ENCODE measurements around the gene PFAS. TPM values are rescaled to one million over a fixed set of nuclear protein-coding genes. Genes with fewer than 3 reads are reported as not detected.
"Not testable (repeated sequence)": the region's sequence is repeated elsewhere in the genome, so short reads cannot be mapped to it uniquely, and the experiment has no call there.

The PFAS gene
- total RNA-seq, 1 donor from 2014 or later = 22.8 TPM

GRCh38 chr17:8226536-8227237, 22.4 kb upstream of the PFAS start:
- FAIRE-seq (no peak), DNase-seq (ENCODE audit: low spot score in 2 of 2) (peak; percentile 50 to 68)

- FAIRE-seq = no peak
Observed at GRCh38 chr17:8227238-8227581, 21.9 kb upstream of the PFAS start.

GRCh38 chr17:8231701-8232100, 17.4 kb upstream of the PFAS start:
- DNase-seq (ENCODE audit: low spot score in 2 of 2) (no peak), FAIRE-seq (no peak)

More at GRCh38 chr17:8227238-8227581, 21.9 kb upstream of the PFAS start:
- DNase-seq (ENCODE audit: low spot score in 2 of 2) = no peak

- DNase-seq (ENCODE audit: low spot score in 2 of 2) = no peak
- FAIRE-seq = no peak
Observed at GRCh38 chr17:8234361-8235270, 14.5 kb upstream of the PFAS start.

- DNase-seq (ENCODE audit: low spot score in 2 of 2) = no peak
- no peak for FAIRE-seq
Observed at GRCh38 chr17:8235676-8236075, 13.4 kb upstream of the PFAS start.

- no peak for DNase-seq (ENCODE audit: low spot score in 2 of 2)
- no peak for FAIRE-seq
Observed at GRCh38 chr17:8237175-8237574, 11.9 kb upstream of the PFAS start.

- DNase-seq (ENCODE audit: low spot score in 2 of 2) (no peak), FAIRE-seq (no peak)
Observed at GRCh38 chr17:8237886-8238285, 11.2 kb upstream of the PFAS start.

GRCh38 chr17:8243827-8244226, 5.3 kb upstream of the PFAS start:
- no peak for DNase-seq (ENCODE audit: low spot score in 2 of 2)
- no peak for FAIRE-seq

GRCh38 chr17:8244768-8245167, 4.3 kb upstream of the PFAS start:
- no peak for FAIRE-seq

GRCh38 chr17:8249621-8250500, 772 bp downstream of the PFAS start:
- DNase-seq (ENCODE audit: low spot score in 2 of 2) (no peak), FAIRE-seq (no peak)

More at GRCh38 chr17:8244768-8245167, 4.3 kb upstream of the PFAS start:
- no peak for DNase-seq (ENCODE audit: low spot score in 2 of 2)

GRCh38 chr17:8251411-8251810, 2.3 kb downstream of the PFAS start:
- not testable (repeated sequence) for DNase-seq (ENCODE audit: low spot score in 2 of 2); FAIRE-seq

- FAIRE-seq = no peak
- DNase-seq (ENCODE audit: low spot score in 2 of 2) = no peak
Observed at GRCh38 chr17:8253801-8254200, 4.7 kb downstream of the PFAS start.

GRCh38 chr17:8254881-8255280, 5.8 kb downstream of the PFAS start:
- no peak for DNase-seq (ENCODE audit: low spot score in 2 of 2)
- no peak for FAIRE-seq

- no peak for FAIRE-seq
- DNase-seq (ENCODE audit: low spot score in 2 of 2) = no peak
Observed at GRCh38 chr17:8255499-8255898, 6.4 kb downstream of the PFAS start.

- FAIRE-seq = no peak
- no peak for DNase-seq (ENCODE audit: low spot score in 2 of 2)
Observed at GRCh38 chr17:8256291-8256690, 7.2 kb downstream of the PFAS start.

- no peak for DNase-seq (ENCODE audit: low spot score in 2 of 2)
- FAIRE-seq = no peak
Observed at GRCh38 chr17:8256691-8257090, 7.6 kb downstream of the PFAS start.

GRCh38 chr17:8257801-8258200, 8.7 kb downstream of the PFAS start:
- no peak for DNase-seq (ENCODE audit: low spot score in 2 of 2)
- no peak for FAIRE-seq

- no peak for DNase-seq (ENCODE audit: low spot score in 2 of 2)
- FAIRE-seq = no peak
Observed at GRCh38 chr17:8264320-8264719, 15.2 kb downstream of the PFAS start.

- DNase-seq (ENCODE audit: low spot score in 2 of 2) (no peak), FAIRE-seq (no peak)
Observed at GRCh38 chr17:8264836-8265542, 15.9 kb downstream of the PFAS start.
